ENCODE measurements around the gene HIVEP1. TPM values are rescaled to one million over a fixed set of nuclear protein-coding genes. Genes with fewer than 3 reads are reported as not detected.

HIVEP1 gene
- total RNA-seq, 1 donor from 2014 or later = 48.9 TPM

DNA sequence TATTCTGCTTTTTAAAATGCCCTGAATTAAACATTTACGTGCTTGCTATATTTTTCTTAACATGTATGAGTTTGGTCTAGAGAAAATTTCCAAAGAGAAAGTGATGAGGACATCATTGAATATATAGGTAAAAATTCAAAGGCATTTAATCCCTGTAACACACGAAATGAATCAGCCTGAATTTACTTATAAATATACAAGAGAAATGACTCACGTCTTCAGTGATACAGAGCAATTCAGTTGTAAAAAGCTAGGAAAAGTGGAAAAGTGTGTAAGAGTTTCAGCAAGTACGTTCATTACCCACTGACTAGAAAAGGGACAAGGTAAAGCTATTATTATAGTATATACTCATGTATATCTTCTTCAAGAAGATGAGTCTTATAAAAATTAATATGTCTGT lies 124.8 kb downstream of the HIVEP1 start:
- Mint-ChIP-seq H3K27ac (ENCODE audit: unreplicated experiment) (no peak overlapping the region), H3K9me3 (ENCODE audit: unreplicated experiment) (peaks cover 5% of the 10 kb centered on the region), H3K36me3 (ENCODE audit: low read depth, unreplicated experiment) (peaks cover 27% of the 10 kb centered on the region), H3K4me3 (ENCODE audit: unreplicated experiment) (no peak overlapping the region), H3K4me1 (ENCODE audit: low read depth, unreplicated experiment) (peaks cover 15% of the 10 kb centered on the region), H3K27me3 (ENCODE audit: low read depth, unreplicated experiment) (no peaks in the 10 kb centered on the region)
- Histone ChIP-seq H3K4me3 (ENCODE audit: insufficient read depth, low read depth, low read length) (no peak overlapping the region), H3K4me1 (ENCODE audit: insufficient read depth, low read length) (peaks cover 16% of the 10 kb centered on the region), H3K4me2 (ENCODE audit: low read length) (peak overlapping the region; percentile 30), H3K9ac (ENCODE audit: low read length) (no peak overlapping the region), H2AFZ (ENCODE audit: low read depth, low read length) (no peak overlapping the region), H3K27ac (ENCODE audit: low read depth, low read length) (peak overlapping the region; percentile 43), H3K79me2 (ENCODE audit: insufficient read depth, low read length) (no peaks in the 10 kb centered on the region), H3K36me3 (ENCODE audit: insufficient read depth, low read length) (peaks cover 3% of the 10 kb centered on the region), H3K27me3 (ENCODE audit: insufficient read depth, low read length) (no peaks in the 10 kb centered on the region), H4K20me1 (ENCODE audit: insufficient read depth, low read length) (no peaks in the 10 kb centered on the region), H3K9me3 (ENCODE audit: insufficient read depth, low read depth, low read length) (no peaks in the 10 kb centered on the region)
- FAIRE-seq = no peak
- TF ChIP-seq, protein P1, sequence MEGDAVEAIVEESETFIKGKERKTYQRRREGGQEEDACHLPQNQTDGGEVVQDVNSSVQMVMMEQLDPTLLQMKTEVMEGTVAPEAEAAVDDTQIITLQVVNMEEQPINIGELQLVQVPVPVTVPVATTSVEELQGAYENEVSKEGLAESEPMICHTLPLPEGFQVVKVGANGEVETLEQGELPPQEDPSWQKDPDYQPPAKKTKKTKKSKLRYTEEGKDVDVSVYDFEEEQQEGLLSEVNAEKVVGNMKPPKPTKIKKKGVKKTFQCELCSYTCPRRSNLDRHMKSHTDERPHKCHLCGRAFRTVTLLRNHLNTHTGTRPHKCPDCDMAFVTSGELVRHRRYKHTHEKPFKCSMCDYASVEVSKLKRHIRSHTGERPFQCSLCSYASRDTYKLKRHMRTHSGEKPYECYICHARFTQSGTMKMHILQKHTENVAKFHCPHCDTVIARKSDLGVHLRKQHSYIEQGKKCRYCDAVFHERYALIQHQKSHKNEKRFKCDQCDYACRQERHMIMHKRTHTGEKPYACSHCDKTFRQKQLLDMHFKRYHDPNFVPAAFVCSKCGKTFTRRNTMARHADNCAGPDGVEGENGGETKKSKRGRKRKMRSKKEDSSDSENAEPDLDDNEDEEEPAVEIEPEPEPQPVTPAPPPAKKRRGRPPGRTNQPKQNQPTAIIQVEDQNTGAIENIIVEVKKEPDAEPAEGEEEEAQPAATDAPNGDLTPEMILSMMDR (IDR thresholded peaks at IDR 0.05; ENCODE audit: insufficient read depth, low read depth, low read length) = no peak
- TF ChIP-seq EZH2 (IDR thresholded peaks at IDR 0.05; ENCODE audit: insufficient read depth, low read length) = no peak
- DNase-seq (ENCODE audit: low read depth) = peak; percentile 44

DNA sequence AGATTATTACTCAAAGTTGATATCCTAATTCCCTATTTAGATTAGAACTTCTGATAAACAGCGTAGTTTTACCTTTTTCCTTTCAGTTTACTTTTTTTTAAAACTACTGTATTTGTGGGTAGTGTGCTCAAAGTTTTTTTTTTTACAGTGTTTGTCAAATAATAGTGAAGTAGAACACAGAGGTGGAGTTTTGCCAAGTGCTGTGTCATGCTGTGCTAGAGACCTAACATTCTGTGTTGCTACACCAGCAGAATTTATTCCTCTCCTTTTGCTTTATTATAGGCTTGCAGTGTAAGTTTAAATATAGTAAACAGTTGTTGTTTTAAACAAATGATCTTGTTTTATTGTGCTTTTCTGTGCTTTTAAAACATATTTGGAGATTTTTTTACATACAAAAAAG lies 125.4 kb downstream of the HIVEP1 start:
- Histone ChIP-seq H4K20me1 (ENCODE audit: insufficient read depth, low read length) (no peaks in the 10 kb centered on the region), H2AFZ (ENCODE audit: low read depth, low read length) (no peak overlapping the region), H3K9ac (ENCODE audit: low read length) (peak overlapping the region; percentile 29), H3K4me3 (ENCODE audit: insufficient read depth, low read depth, low read length) (no peak overlapping the region), H3K4me1 (ENCODE audit: insufficient read depth, low read length) (peaks cover 16% of the 10 kb centered on the region), H3K36me3 (ENCODE audit: insufficient read depth, low read length) (peaks cover 3% of the 10 kb centered on the region), H3K27ac (ENCODE audit: low read depth, low read length) (peak overlapping the region; percentile 43), H3K9me3 (ENCODE audit: insufficient read depth, low read depth, low read length) (no peaks in the 10 kb centered on the region), H3K4me2 (ENCODE audit: low read length) (peak overlapping the region; percentile 30), H3K27me3 (ENCODE audit: insufficient read depth, low read length) (no peaks in the 10 kb centered on the region), H3K79me2 (ENCODE audit: insufficient read depth, low read length) (no peaks in the 10 kb centered on the region)
- DNase-seq (ENCODE audit: low read depth) = peak; percentile 69
- no peak for FAIRE-seq
- Mint-ChIP-seq H3K4me1 (ENCODE audit: low read depth, unreplicated experiment) (peaks cover 17% of the 10 kb centered on the region), H3K27ac (ENCODE audit: unreplicated experiment) (peak overlapping the region; percentile 75), H3K9me3 (ENCODE audit: unreplicated experiment) (peaks cover 5% of the 10 kb centered on the region), H3K36me3 (ENCODE audit: low read depth, unreplicated experiment) (peaks cover 32% of the 10 kb centered on the region), H3K4me3 (ENCODE audit: unreplicated experiment) (no peak overlapping the region), H3K27me3 (ENCODE audit: low read depth, unreplicated experiment) (no peaks in the 10 kb centered on the region)
- TF ChIP-seq, protein P1 (IDR thresholded peaks at IDR 0.05; ENCODE audit: insufficient read depth, low read depth, low read length) = no peak
- no peak for TF ChIP-seq EZH2 (IDR thresholded peaks at IDR 0.05; ENCODE audit: insufficient read depth, low read length)

DNA sequence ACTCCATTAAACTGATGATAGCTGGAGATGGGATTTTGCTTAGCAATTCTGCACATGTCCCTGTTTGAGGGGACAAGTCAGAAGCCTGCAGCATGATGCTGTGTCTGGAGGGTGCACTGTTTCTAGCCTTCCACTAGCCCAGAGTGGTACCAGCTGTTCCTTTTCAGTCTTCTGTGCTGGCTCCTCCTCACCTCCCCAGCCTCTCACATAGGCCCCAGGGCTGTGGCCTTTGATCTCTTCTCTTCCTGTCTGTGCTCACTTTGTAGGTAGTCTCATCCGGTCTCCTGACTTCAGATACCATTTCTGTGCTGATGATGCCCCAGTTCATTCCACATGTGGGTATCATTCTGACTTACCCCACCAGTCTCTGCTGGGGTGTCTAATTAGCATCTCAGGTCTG lies 126.3 kb downstream of the HIVEP1 start:
- H3K9me3 Mint-ChIP-seq (ENCODE audit: unreplicated experiment) = peaks cover 5% of the 10 kb centered on the region
- TF ChIP-seq EZH2 (IDR thresholded peaks at IDR 0.05; ENCODE audit: insufficient read depth, low read length) = no peak
- TF ChIP-seq, protein P1 (IDR thresholded peaks at IDR 0.05; ENCODE audit: insufficient read depth, low read depth, low read length) = no peak
- Histone ChIP-seq H3K4me3 (ENCODE audit: insufficient read depth, low read depth, low read length) (no peak overlapping the region), H3K9me3 (ENCODE audit: insufficient read depth, low read depth, low read length) (no peaks in the 10 kb centered on the region), H3K27ac (ENCODE audit: low read depth, low read length) (no peak overlapping the region), H4K20me1 (ENCODE audit: insufficient read depth, low read length) (no peaks in the 10 kb centered on the region), H3K4me2 (ENCODE audit: low read length) (no peak overlapping the region), H3K4me1 (ENCODE audit: insufficient read depth, low read length) (peaks cover 16% of the 10 kb centered on the region), H3K79me2 (ENCODE audit: insufficient read depth, low read length) (no peaks in the 10 kb centered on the region), H3K36me3 (ENCODE audit: insufficient read depth, low read length) (peaks cover 3% of the 10 kb centered on the region), H3K27me3 (ENCODE audit: insufficient read depth, low read length) (no peaks in the 10 kb centered on the region), H3K9ac (ENCODE audit: low read length) (no peak overlapping the region), H2AFZ (ENCODE audit: low read depth, low read length) (no peak overlapping the region)
- FAIRE-seq (no peak), DNase-seq (ENCODE audit: low read depth) (no peak)
- no peaks in the 10 kb centered on the region for H3K27me3 Mint-ChIP-seq (ENCODE audit: low read depth, unreplicated experiment)
- no peak overlapping the region for H3K4me3 Mint-ChIP-seq (ENCODE audit: unreplicated experiment)
- H3K27ac Mint-ChIP-seq (ENCODE audit: unreplicated experiment) = no peak overlapping the region
- peaks cover 17% of the 10 kb centered on the region for H3K4me1 Mint-ChIP-seq (ENCODE audit: low read depth, unreplicated experiment)
- peaks cover 39% of the 10 kb centered on the region for H3K36me3 Mint-ChIP-seq (ENCODE audit: low read depth, unreplicated experiment)
